ENCODE measurements around the gene FGGY.
A peak's percentile ranks its signal among the peaks of the same experiment; 100 is the strongest.

The FGGY gene

GRCh38 chr1:59262631-59263030 lies 34.3 kb upstream of the FGGY start:
- no peak for TF ChIP-seq CTCF (IDR thresholded peaks at IDR 0.05; ENCODE audit: borderline replicate concordance, control extremely low read depth, extremely low read depth, insufficient read depth, missing control alignments)
- in situ Hi-C loops (cut with MboI; ENCODE audit: low sequenced_read_pairs, unreplicated experiment), result no loop called here
- DNase-seq (ENCODE audit: low spot score), result no peak

DNA sequence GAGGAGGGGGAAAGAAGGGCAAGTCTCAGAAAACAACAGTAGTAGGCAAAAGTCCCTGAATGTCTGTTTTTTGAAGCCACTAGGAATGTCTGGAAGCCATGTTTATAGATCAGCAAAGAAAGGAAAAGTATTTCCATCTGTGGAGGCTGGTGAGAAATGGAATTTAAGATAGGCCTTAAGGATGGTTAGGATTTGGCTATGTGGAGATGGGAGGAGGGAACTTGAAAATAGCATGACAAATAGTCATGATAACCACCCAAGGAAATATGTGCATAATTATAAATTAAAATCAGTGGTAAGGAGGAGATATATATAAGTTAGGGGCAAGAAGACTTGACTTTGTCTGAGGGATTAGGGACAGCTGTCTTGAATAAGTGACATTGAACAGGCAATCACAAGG lies 33.8 kb upstream of the FGGY start:
- in situ Hi-C loops (cut with MboI; ENCODE audit: low sequenced_read_pairs, unreplicated experiment), result no loop called here
- no peak for TF ChIP-seq CTCF (IDR thresholded peaks at IDR 0.05; ENCODE audit: borderline replicate concordance, control extremely low read depth, extremely low read depth, insufficient read depth, missing control alignments)
- DNase-seq (ENCODE audit: low spot score), result no peak

DNA sequence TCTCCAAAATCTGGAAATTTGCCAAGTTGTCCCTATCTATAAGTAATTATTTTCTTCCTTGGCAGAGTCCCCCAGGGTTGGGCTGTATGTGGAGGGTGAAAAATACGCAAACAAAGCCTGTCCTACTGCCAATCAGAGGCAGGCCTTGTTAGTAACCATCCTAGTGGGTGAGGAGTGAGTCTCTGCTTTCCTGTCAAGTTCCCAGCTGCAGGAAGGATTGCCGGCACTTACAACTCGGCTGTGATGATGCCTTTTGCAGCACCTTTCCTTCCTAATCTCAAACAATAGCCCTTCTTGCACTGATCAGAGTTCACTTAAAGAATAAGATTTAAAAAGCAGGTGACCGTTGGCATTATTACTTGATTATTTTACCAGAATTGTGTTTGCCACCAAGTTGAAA lies 31.3 kb upstream of the FGGY start:
- in situ Hi-C loops (cut with MboI; ENCODE audit: low sequenced_read_pairs, unreplicated experiment), result no loop called here
- TF ChIP-seq CTCF (IDR thresholded peaks at IDR 0.05; ENCODE audit: borderline replicate concordance, control extremely low read depth, extremely low read depth, insufficient read depth, missing control alignments), result no peak
- no peak for DNase-seq (ENCODE audit: low spot score)

GRCh38 chr1:59266180-59266926 lies 30.5 kb upstream of the FGGY start:
- peak; percentile 21 for DNase-seq (ENCODE audit: low spot score)
- in situ Hi-C loops (cut with MboI; ENCODE audit: low sequenced_read_pairs, unreplicated experiment), result no loop called here
- no peak for TF ChIP-seq CTCF (IDR thresholded peaks at IDR 0.05; ENCODE audit: borderline replicate concordance, control extremely low read depth, extremely low read depth, insufficient read depth, missing control alignments)

DNA sequence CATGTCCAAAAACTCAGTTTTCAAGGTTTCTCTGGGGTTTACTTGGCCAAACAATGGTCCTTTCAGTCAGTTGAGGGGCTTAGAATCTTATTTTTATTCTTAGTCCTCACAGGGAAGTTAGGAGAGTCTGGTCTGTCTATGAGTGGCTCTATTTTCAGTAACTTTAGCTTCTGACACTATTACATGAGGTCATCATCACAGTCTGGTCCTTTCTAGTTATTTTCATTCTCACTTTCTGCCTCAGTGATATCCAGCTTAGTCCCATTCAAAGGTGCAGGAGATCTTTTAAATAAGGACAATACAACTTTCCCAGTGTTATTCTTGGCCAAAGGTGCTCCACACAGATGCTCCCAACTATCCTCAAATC lies 30.0 kb upstream of the FGGY start:
- in situ Hi-C loops (cut with MboI; ENCODE audit: low sequenced_read_pairs, unreplicated experiment), result no loop called here
- no peak for TF ChIP-seq CTCF (IDR thresholded peaks at IDR 0.05; ENCODE audit: borderline replicate concordance, control extremely low read depth, extremely low read depth, insufficient read depth, missing control alignments)
- peak; percentile 29 for DNase-seq (ENCODE audit: low spot score)

DNA sequence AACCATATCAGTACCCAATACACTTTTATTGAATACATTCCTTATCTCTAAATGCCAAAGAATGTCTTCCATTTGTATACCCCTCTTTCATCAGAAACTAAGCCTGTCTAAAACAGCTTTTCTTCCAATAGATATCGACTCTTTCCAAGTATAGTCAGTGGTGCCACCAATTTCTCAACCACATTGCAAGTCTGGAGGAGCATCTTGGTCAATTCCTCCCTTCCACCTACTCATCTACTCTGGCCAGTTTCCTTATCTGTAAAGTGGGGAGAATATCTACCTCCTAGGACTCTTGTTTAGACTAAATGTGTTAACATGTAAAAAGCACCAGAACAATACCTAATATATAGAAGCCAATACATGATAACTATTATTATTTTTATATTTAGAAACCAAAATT lies 28.5 kb upstream of the FGGY start:
- TF ChIP-seq CTCF (IDR thresholded peaks at IDR 0.05; ENCODE audit: borderline replicate concordance, control extremely low read depth, extremely low read depth, insufficient read depth, missing control alignments), result no peak
- in situ Hi-C loops (cut with MboI; ENCODE audit: low sequenced_read_pairs, unreplicated experiment), result no loop called here
- no peak for DNase-seq (ENCODE audit: low spot score)

Measured in GM13976 (cell line).